ENCODE data around the gene EXOC3L2. TPM values are rescaled to one million over a fixed set of nuclear protein-coding genes. Genes with fewer than 3 reads are reported as not detected.

EXOC3L2 gene
- total and polyA plus RNA-seq, 2 of the 8 experiments (the other 6 are each of a cell fraction or from before 2014, with no cell fraction given), result 1.4 to 1.6 TPM

DNA sequence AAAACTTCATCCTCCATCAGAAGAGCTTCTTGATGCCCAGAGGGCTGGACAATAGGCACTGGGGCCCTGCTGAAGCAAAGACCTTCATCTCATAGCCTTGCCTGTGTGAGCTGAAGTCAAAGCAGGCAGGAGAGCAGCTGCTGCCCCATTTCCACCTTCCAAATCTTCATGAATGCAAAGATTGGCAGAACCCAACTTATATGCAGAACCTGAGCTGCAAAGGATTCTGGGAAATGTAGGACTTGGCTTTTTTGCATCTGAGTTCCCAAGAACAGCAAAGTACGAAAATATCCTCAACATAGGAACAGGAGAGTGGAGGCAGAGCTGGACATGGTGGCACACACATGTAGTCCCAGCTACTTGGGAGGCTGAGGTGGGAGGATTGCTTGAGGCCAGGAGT is 46.6 kb upstream of the EXOC3L2 start (continued):
- TF ChIP-seq JUND (IDR thresholded peaks at IDR 0.05; ENCODE audit: low read length) (no peak), SIRT6 (IDR thresholded peaks at IDR 0.05; ENCODE audit: low read length) (no peak), CHD1 (IDR thresholded peaks at IDR 0.05; ENCODE audit: low read depth, low read length) (no peak), SAP30 (IDR thresholded peaks at IDR 0.05; ENCODE audit: insufficient read depth, insufficient replicate concordance, low read length) (no peak), RXRA (IDR thresholded peaks at IDR 0.05; ENCODE audit: insufficient read depth, low read depth, low read length) (no peak), HDAC6 (IDR thresholded peaks at IDR 0.05; ENCODE audit: low read depth, low read length) (no peak)
- TF ChIP-seq, protein P1, sequence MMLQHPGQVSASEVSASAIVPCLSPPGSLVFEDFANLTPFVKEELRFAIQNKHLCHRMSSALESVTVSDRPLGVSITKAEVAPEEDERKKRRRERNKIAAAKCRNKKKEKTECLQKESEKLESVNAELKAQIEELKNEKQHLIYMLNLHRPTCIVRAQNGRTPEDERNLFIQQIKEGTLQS (IDR thresholded peaks at IDR 0.05; ENCODE audit: insufficient read depth, low read depth, low read length), result no peak

All from H1 (cell line).